GM19025 (cell line): ENCODE data around the gene NPW.

Experiments used
- ATAC-seq: cut with Tn5 transposase; IDR thresholded peaks from one replicate; pipeline ENCODE4 v1.9.1; 2021; ENCODE audit warnings: mild to moderate bottlenecking, low read depth, moderate library complexity; ENCODE audit not compliant: unreplicated experiment

Gene NPW

DNA sequence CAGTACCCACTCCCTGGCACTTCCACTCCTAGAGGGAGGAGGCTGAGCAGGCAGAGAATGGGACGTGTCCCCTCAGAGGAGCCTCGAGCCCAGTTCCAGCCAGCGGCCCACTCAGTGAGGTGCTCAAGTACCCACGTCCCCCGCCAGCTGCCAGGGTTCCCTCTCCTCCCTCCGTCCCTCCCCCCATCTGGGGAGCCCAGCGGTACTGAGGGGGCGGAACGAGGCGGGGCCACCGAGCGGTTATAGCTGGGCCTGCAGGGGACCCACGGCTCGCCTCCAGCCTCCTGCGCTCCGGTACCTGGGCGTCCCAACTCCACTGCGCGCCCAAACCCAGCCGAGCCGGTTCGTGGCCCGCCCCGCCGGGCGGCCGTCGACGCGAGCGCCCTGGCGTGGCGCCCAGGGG, at the start of gene NPW:
Gene NPW, plus strand, starts transcription at position 268 of the 403 bp plus-strand sequence.
- no peak for ATAC-seq

GRCh38 chr16:1971796-1972489, 47.6 kb upstream of the NPW start, which contains the start of gene TBL3:
Gene TBL3, plus strand, starts transcription at chr16:1972053. Its CDS starts 112 bp downstream, at chr16:1972165.
- ATAC-seq: peak; percentile 78

GRCh38 chr16:1972490-1972877, 47.1 kb upstream of the NPW start:
- no peak for ATAC-seq

DNA sequence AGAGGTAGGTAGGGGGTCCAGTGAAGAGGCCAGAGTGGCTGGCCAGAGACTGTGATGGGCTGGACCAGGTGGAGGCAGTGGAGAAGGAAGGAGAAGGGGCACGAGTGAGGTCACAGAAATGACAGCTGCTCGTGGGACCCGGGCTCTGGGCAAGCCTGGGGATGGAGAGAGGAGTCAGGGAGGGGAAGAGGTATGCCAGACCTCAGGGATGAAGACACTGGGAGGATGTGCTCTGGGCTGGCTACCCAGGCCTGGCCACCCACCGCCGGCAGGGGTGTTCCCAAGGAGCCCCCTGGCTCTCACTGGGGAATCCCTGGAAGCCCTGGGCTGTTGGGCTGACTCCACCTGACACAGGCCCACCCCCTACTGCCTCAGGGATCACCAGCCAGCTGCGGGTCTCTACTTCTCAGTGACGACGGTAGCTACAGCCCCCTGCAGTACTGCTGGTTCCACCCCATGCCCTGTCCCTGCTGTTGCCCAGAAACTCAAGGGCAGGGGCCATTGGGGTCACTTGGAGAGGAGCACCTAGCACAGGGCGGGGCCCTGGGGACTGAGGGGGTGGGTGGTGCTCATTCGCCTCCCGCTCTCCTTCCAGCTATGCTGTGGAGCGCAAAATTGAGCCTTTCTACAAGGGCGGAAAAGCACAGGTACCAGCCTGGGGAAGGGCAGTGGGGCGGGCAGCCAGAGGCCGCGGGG, 46.0 kb upstream of the NPW start:
- no peak for ATAC-seq

DNA sequence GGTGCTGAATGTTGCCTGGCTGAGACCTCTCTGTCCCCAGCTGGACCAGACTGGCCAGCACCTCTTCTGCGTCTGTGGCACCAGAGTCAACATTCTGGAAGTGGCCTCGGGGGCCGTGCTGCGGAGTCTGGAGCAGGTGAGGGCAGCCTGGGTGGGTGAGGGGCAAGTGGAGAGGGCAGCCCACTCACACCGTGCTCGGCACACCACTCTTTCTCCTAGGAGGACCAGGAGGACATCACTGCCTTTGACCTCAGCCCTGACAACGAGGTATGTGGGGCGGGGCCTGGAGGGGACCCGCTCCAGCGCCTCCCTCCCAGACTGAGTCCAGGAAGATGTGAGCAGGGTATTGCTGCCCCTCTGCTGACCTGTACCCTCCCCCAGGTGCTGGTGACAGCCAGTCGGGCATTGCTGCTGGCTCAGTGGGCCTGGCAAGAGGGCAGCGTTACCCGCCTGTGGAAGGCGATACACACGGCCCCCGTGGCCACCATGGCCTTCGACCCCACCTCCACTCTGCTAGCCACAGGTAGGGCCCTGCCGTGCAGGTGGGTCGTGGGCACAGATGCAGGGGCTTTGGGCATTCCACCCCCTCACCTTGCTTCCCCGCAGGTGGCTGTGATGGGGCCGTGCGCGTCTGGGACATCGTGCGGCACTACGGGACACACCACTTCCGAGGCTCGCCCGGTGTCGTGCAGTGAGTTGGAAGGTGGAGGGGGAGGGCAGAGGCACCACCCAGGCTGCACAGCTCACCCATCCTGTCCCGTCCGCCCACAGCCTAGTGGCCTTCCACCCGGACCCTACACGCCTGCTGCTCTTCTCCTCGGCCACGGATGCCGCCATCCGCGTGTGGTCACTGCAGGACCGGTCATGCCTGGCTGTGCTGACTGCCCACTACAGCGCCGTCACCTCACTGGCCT, 45.2 kb upstream of the NPW start:
- no peak for ATAC-seq

DNA sequence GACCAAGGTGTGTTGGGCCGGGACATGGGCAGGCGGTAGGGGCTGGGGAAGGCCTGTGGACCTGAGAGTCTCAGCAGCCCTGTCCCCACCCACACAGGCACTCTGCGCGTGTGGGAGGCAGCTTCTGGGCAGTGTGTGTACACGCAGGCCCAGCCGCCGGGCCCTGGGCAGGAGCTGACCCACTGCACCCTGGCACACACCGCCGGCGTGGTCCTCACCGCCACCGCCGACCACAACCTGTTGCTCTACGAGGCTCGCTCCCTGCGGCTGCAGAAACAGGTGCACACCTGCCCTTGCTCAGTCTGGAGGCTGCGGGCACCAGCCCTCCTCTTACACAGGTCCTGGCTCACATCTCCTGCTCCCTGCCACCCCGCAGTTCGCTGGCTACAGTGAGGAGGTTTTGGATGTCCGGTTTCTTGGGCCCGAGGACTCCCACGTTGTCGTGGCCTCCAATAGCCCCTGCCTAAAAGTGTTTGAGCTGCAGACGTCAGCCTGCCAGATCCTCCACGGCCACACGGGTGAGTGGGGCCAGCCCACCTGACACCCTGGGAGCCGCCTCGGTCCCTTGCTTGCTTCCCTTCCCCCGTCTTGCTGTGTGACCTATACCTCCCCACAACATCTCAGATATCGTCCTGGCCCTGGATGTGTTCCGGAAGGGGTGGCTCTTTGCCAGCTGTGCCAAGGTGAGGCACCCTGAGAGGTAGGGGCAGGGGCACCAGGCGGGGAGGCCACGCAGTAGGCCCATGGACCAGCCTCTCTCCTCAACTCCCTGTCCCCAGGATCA, 44.0 kb upstream of the NPW start:
- no peak for ATAC-seq

GRCh38 chr16:1976216-1976520, 43.4 kb upstream of the NPW start:
- no peak for ATAC-seq

DNA sequence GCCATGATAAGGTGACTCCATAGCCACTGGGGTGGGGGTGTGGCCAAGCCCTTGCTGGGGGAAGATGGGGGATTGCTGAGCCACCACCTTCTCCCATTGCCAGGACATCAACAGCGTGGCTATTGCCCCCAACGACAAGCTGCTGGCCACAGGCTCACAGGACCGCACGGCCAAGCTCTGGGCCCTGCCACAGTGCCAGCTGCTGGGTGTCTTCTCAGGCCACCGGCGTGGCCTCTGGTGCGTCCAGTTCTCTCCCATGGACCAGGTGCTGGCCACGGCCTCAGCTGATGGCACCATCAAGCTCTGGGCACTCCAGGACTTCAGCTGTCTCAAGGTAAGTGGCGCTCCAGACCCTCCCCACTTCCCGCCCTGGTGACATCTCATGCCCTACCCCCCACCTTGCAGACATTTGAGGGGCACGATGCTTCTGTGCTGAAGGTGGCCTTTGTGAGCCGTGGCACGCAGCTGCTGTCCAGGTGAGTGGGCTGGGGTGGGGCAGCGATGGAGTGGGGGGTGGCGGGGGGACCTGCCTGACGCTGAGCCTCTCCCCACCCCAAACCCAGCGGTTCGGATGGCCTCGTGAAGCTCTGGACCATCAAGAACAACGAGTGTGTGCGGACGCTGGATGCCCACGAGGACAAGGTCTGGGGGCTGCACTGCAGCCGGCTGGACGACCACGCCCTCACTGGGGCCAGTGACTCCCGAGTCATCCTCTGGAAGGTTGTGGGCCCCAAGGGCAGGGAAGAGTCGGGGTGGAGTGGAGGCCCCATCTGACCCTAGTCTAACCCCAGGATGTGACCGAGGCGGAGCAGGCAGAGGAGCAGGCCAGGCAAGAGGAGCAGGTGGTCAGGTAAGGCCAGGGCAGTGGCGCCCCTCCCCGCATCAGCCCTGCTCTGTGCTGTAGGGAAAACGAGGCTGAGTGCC, 42.4 kb upstream of the NPW start:
- no peak for ATAC-seq

DNA sequence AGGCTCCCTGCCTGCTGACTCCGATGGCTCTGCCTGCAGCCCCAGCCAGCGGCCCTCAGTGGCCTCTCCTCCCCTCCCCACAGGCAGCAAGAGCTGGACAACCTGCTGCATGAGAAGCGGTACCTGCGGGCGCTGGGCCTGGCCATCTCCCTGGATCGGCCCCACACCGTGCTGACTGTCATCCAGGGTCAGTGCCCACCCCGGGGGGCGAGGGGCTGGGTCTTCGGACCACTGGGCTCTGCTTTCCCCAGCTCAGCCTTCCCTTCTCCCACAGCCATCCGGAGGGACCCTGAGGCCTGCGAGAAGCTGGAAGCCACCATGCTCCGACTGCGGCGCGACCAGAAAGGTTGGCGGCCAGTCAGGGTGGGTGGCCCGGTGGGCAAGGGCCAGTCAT, 41.7 kb upstream of the NPW start:
- ATAC-seq: no peak

DNA sequence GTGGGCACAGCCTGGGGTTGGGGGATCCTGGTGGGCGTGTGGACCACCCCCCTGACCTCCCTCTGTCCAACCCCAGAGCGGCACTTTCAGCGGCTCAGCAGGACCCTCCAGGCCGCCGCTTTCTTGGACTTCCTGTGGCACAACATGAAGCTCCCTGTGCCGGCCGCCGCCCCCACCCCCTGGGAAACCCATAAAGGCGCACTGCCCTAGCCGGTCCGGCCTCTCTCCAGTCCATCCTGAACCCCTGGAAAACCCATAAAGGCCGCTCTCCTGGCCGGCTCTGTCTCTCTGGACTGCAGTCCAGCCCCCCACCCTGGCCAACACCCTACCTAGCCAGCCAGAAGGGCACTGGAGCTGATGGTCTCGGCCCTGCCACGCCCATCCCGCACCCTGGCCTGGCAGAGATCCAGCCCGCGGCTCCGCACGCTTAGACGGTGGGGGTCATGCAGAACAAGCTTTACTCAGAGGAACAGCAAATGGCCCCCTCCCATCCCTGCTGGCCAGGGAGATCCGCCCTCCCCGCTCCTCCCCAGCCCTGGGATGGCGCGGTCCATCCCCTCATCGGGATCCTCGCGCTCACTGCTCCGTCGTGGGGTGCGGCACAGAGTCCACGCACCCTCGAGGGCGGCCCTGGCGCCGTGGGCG, 41.0 kb upstream of the NPW start:
- no peak for ATAC-seq

GRCh38 chr16:1979271-1980029, 40.1 kb upstream of the NPW start:
- no peak for ATAC-seq

- no peak for ATAC-seq
Measured at GRCh38 chr16:1980030-1980769, 39.4 kb upstream of the NPW start.

DNA sequence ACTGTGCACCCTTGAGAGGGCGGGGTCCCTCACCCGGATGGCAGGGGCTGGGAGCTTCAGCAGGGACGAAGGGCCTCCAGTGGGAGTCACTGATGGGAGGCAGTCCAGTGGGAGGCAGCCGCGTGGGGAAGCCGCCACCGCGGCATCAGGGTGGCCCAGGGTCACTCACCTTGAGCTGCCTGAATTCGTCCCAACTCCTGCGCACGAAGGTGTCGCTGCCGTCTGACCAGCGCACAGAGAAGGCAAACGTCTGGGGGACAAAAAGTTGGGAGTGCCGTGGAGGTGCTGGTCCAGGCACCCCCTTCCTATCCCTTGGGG, 38.9 kb upstream of the NPW start:
- ATAC-seq: no peak

DNA sequence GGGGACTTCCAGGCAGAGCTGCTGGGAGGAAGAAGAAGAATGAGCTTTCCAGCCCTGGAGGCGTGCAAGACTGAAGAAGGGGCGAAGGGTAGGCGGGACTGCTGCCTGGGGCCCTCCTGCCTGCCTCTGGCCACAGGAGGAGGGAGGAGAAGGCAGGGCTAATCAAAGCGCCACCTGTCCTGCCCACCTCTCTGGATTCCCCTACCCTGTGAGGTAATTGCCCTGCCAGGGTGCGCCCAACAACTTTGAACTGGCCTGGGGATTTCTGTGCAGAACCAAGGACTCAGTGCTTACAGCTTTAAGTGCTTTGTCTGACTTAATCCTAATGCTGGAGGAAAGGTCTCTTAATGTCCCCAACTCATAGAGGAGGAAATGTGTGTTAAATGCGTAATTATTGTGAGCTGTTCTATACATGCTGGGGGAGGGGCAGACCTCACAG, 38.2 kb upstream of the NPW start, which contains the start of gene NOXO1:
Gene NOXO1, minus strand, starts transcription at position 72 of the 439 bp plus-strand sequence. CDS start 290 bp downstream, outside the sequence.
- no peak for ATAC-seq

DNA sequence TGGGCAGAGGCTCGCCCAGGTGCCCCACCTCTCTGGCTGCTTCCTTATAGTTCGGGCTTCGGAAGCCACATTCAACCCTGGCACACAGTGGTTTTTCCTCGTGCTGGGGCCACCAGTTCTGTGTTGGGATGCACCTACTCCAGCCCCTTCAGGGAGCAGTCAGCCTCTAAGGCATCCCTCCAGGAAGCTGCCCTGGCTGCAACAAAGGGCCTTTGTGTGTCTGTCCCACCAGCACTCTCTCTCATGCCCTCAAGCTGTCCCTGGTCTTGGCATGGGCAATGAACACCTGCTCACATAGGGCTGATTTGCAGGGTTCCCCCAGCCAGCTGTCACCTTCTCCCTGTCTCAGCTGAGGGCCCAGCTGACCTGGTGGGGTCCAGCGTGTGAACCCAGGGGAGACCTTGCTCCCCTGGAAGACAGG, 37.6 kb upstream of the NPW start:
- ATAC-seq: no peak

DNA sequence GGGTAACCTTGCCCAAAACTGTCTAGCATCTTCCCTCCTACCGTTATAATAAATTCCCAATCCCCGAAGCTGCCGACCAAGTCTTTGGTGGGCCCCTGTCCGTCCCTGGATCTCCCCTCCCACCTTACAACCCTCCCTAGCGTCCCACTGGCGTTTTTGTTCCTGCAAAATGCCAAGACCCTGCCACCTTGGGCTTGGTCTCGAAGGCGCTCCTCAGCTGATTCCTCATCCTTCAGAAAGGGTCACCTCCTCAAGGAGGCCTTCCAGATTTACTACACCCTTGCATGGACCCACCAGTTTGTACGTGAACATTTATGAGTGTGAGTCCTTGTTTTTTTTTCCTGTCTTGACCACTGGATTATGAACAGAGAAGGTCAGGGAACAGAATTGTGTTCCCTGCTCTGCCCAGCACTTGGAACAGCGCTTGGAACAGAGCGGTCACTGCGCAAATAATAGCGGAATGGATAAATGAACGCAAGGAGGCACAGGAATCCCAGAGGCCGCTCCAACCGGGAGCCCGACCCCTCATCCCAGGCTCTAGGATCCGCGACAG, 36.5 kb upstream of the NPW start:
- ATAC-seq: no peak
